Gastrocnemius medialis (tissue), 4 donors: ENCODE results near the gene GSG1L2.

Source experiments
- POLR2A ChIP-seq, 2 donors: fragments of 450-650 bp; IDR thresholded peaks; one replicate each; pipeline ENCODE4 v1.6.1; 2017; ENCODE audit warnings: antibody characterized with exemption in 2 of 2, mild to moderate bottlenecking in 2 of 2, moderate library complexity in 2 of 2
- TF ChIP-seq, protein P1 (sequence below), 5 experiments: fragments of 450-650 bp in 3 of 5; fragments of 200-600 bp in 2 of 5; sonication (generic) in 2 of 5; IDR thresholded peaks in 4 of 5; conservative IDR thresholded peaks in 1 of 5; 1 replicate in 4 of 5; 2 replicates in 1 of 5; pipeline ENCODE4 v1.5.1; 2016 to 2019; ENCODE audit warnings: antibody characterized with exemption in 5 of 5, mild to moderate bottlenecking in 3 of 5, moderate library complexity in 3 of 5

DNA sequence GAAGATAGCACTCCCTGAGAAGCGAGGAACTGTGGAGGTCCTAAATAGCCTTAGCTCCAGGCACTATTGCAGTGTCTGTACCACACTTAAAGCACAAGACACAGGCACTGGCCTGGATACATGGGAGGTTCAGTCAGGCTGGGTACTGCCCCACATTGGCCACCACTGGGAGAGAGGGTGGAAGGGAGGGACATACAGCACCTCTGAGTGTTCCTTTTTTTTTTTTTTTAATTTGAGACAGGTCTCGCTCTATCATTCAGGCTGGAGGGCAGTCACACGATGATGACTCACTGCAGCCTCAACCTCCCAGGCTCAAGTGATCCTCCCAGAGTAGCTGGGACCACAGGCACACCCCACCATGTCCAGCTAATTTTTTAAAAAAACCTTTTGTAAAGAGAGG is 1.4 kb downstream of the GSG1L2 start:
- TF ChIP-seq, protein P1, sequence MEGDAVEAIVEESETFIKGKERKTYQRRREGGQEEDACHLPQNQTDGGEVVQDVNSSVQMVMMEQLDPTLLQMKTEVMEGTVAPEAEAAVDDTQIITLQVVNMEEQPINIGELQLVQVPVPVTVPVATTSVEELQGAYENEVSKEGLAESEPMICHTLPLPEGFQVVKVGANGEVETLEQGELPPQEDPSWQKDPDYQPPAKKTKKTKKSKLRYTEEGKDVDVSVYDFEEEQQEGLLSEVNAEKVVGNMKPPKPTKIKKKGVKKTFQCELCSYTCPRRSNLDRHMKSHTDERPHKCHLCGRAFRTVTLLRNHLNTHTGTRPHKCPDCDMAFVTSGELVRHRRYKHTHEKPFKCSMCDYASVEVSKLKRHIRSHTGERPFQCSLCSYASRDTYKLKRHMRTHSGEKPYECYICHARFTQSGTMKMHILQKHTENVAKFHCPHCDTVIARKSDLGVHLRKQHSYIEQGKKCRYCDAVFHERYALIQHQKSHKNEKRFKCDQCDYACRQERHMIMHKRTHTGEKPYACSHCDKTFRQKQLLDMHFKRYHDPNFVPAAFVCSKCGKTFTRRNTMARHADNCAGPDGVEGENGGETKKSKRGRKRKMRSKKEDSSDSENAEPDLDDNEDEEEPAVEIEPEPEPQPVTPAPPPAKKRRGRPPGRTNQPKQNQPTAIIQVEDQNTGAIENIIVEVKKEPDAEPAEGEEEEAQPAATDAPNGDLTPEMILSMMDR (IDR thresholded peaks at IDR 0.05 in 4 of 5, conservative IDR thresholded peaks at IDR 0.05 in 1 of 5), result no peak
- no peak for TF ChIP-seq POLR2A (IDR thresholded peaks at IDR 0.05)
